Type B pancreatic cell (in vitro differentiated cells): Measurements from ENCODE around the gene NALCN. TPM values are rescaled to one million over a fixed set of nuclear protein-coding genes. Genes with fewer than 3 reads are reported as not detected.

Experiments used
- DNase-seq: peaks from one replicate; pipeline ENCODE4 v3.0.0; 2021; ENCODE audit warnings: mixed read lengths; ENCODE audit not compliant: unreplicated experiment; ENCODE audit errors: extremely low spot score
- H3K27ac Mint-ChIP-seq: 2 replicates; pipeline ENCODE4 v1.8.0; 2021; ENCODE audit warnings: mild to moderate bottlenecking, mixed read lengths
- H3K27me3 Mint-ChIP-seq: 2 replicates; pipeline ENCODE4 v1.8.0; 2021; ENCODE audit warnings: mixed read lengths
- H3K36me3 Mint-ChIP-seq: 2 replicates; pipeline ENCODE4 v1.8.0; 2021; ENCODE audit warnings: mixed read lengths
- H3K4me1 Mint-ChIP-seq: one replicate; pipeline ENCODE4 v1.8.0; 2021; ENCODE audit warnings: mixed read lengths; ENCODE audit not compliant: unreplicated experiment
- H3K4me3 Mint-ChIP-seq: 2 replicates; pipeline ENCODE4 v1.8.0; 2021; ENCODE audit warnings: mild to moderate bottlenecking, mixed read lengths
- H3K9me3 Mint-ChIP-seq: 2 replicates; pipeline ENCODE4 v1.8.0; 2021; ENCODE audit warnings: mixed read lengths
- total RNA-seq: library from RNA; stranded (reverse); gene quantifications from 2 replicates; pipeline ENCODE4 v1.2.1, GENCODE V29; 2021; ENCODE audit warnings: low replicate concordance
- TF ChIP-seq, protein P1 (sequence below): fragments of 200-600 bp; sonication (generic); conservative IDR thresholded peaks from 2 replicates; pipeline ENCODE4 v1.5.0; 2021; ENCODE audit warnings: antibody characterized with exemption, mild to moderate bottlenecking

Gene NALCN
- total RNA-seq, 1 donor from 2014 or later = 0.70 TPM

DNA sequence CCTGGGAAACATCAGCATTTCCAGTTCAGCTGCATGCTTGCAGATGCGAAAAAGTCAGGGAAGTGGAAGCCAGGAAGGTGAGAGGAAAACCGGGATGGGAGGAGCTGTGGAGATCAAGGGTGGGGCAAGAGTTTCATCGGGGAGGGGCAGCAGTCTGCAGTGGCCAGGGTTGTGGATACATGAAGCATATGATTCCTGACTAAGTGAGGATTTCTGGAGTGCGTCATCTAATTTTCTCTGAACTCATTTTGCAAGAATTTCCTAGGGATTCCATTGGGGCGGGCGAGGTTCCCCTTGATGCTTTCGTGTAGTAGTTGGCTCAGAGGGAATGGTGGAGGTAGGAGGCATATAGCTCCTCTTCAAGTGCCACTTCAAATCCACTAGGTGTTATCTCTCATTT, 397.6 kb downstream of the NALCN start:
- H3K27me3 Mint-ChIP-seq = peaks cover 3% of the 10 kb centered on the region
- TF ChIP-seq, protein P1, sequence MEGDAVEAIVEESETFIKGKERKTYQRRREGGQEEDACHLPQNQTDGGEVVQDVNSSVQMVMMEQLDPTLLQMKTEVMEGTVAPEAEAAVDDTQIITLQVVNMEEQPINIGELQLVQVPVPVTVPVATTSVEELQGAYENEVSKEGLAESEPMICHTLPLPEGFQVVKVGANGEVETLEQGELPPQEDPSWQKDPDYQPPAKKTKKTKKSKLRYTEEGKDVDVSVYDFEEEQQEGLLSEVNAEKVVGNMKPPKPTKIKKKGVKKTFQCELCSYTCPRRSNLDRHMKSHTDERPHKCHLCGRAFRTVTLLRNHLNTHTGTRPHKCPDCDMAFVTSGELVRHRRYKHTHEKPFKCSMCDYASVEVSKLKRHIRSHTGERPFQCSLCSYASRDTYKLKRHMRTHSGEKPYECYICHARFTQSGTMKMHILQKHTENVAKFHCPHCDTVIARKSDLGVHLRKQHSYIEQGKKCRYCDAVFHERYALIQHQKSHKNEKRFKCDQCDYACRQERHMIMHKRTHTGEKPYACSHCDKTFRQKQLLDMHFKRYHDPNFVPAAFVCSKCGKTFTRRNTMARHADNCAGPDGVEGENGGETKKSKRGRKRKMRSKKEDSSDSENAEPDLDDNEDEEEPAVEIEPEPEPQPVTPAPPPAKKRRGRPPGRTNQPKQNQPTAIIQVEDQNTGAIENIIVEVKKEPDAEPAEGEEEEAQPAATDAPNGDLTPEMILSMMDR = no peak
- peaks cover 21% of the 10 kb centered on the region for H3K4me1 Mint-ChIP-seq
- no peaks in the 10 kb centered on the region for H3K36me3 Mint-ChIP-seq
- peaks cover 8% of the 10 kb centered on the region for H3K9me3 Mint-ChIP-seq
- no peak for DNase-seq
- no peak overlapping the region for H3K27ac Mint-ChIP-seq
- no peak overlapping the region for H3K4me3 Mint-ChIP-seq

DNA sequence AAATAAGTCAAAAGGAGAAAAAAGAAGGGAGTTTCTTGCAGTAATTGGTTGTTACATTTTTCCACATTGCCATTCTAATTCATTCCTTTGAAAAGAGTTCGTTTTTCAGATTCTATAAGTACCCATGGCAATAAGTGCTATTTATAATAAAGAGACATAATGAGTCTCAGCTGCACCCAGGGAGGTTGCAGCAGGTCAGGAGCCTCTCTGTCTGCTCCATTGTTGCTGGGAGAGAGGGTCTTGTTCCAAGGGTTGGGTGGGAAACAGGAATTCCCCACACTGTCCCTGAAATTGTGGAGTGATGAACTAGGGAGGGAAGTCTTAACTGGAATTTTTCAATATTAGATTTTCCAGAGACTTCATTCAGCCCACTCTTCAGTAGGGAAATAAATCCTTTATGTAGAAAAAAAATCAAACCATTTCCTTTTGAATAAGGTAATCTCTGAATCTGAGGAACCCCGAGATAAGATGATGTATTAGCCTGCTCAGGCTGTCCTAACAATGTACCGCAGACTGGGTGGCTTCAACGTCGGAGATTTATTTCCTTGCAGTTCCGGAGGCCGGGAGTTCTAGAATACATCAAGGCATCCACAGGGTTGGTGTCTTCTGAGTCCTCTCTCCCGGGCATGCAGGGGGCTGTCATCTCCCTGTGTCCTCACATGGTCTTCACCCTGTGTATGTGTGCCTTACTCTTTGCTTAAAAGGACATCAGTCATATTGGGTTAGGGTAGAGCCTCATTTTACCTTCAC, 399.0 kb downstream of the NALCN start:
- TF ChIP-seq, protein P1 = no peak
- no peaks in the 10 kb centered on the region for H3K36me3 Mint-ChIP-seq

DNA sequence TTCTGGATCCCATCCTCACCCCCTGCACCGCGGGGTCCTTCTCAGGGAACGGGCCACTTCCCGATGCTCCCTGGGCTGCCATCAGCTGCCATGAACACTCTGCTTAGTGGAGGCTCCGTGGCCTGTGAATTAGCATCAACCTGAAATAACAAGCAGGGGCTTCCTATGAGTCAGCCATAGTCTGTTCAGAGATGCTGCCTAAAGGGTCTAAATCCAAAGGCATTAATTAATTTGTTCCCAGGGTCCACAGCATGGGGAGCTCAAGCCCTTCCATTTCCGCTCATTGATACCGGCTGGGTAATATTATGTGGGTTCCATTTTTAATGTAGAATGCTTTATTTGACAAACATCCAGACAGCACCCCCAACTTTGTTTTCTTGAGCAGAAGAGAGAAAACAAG, 399.8 kb downstream of the NALCN start:
- Mint-ChIP-seq H3K9me3 (peaks cover 8% of the 10 kb centered on the region), H3K36me3 (no peaks in the 10 kb centered on the region), H3K27ac (no peak overlapping the region), H3K4me3 (no peak overlapping the region), H3K4me1 (peaks cover 21% of the 10 kb centered on the region), H3K27me3 (peaks cover 3% of the 10 kb centered on the region)
- TF ChIP-seq, protein P1 = no peak
- no peak for DNase-seq

More for the DNA sequence above, 399.0 kb downstream of the NALCN start:
- Mint-ChIP-seq H3K9me3 (peaks cover 8% of the 10 kb centered on the region), H3K27ac (no peak overlapping the region), H3K4me1 (peaks cover 21% of the 10 kb centered on the region), H3K27me3 (peaks cover 3% of the 10 kb centered on the region), H3K4me3 (no peak overlapping the region)
- no peak for DNase-seq

DNA sequence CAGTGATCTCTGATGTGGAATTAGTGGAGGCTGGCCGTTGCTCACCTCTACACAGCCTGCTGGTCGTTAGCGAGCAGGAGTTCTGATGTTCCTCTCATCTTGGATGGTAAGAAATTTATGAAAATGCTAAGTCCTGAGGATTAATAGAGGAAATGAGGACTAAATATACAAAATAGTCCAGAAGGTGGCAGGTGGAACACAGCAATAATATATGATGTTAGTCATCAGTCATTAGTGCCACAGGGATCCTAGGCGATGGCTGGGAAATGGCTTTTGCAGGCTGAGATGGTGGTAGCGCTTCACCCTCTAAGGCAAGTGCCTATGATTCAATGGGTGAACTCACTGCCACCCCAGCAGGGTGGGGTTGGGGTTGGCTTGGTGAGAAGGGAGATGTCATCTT, 403.1 kb downstream of the NALCN start:
- Mint-ChIP-seq H3K4me1 (peaks cover 16% of the 10 kb centered on the region), H3K9me3 (peaks cover 8% of the 10 kb centered on the region), H3K27ac (no peak overlapping the region), H3K27me3 (peaks cover 3% of the 10 kb centered on the region), H3K4me3 (no peak overlapping the region), H3K36me3 (no peaks in the 10 kb centered on the region)
- TF ChIP-seq, protein P1 = no peak
- DNase-seq = no peak

DNA sequence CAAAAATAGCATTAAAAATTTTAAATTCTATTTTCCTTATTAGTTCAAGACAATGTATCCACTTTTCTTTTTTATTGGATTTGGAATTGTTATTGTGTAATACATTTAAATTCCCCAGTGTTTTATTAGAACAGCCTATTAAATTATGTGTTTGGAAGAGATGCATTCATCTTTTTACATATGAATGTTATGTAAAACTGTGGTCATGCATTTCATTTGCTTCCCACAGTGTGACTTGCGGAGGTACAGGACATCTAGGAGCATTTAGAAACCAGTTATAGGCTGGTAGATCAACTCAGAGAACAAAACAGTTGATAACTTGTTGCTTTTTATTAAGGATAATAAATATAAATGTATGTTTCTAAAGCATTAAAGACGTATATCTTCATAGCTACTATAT, 406.2 kb downstream of the NALCN start:
- Mint-ChIP-seq H3K27ac (no peak overlapping the region), H3K36me3 (no peaks in the 10 kb centered on the region), H3K4me1 (no peaks in the 10 kb centered on the region), H3K27me3 (peaks cover 3% of the 10 kb centered on the region), H3K4me3 (no peak overlapping the region), H3K9me3 (peaks cover 6% of the 10 kb centered on the region)
- TF ChIP-seq, protein P1 = no peak
- DNase-seq = no peak
